HEK293T (cell line): ENCODE results near the gene LHX2.

ENCODE experiments used
- CTCF ChIA-PET: fragments of 350-600 bp; formaldehyde crosslinking; extraction: SDS; loops from one replicate; lab custom pipeline; 2021; ENCODE audit warnings: antibody characterized with exemption, inconsistent platforms; lab: Yijun Ruan, JAX
- POLR2A ChIA-PET: fragments of 350-600 bp; formaldehyde crosslinking; extraction: SDS; loops from one replicate; lab custom pipeline; 2020; ENCODE audit warnings: antibody characterized with exemption, inconsistent platforms; lab: Yijun Ruan, JAX
- DNase-seq: peaks from one replicate; pipeline ENCODE4 v3.0.0; 2012; ENCODE audit warnings: mixed read lengths; ENCODE audit errors: extremely low spot score
- ARNT ChIP-seq: fragments of 450-650 bp; IDR thresholded peaks from 2 replicates; pipeline ENCODE4 v1.6.1; 2017; ENCODE audit warnings: mild to moderate bottlenecking
- BHLHE40 ChIP-seq: fragments of 450-650 bp; IDR thresholded peaks from 2 replicates; pipeline ENCODE4 v1.6.1; 2016; ENCODE audit warnings: mild to moderate bottlenecking, moderate library complexity, borderline replicate concordance
- CTBP1 ChIP-seq: fragments of 450-650 bp; IDR thresholded peaks from 2 replicates; pipeline ENCODE4 v1.6.1; 2016; ENCODE audit warnings: borderline replicate concordance
- ELF4 ChIP-seq: fragments of 450-650 bp; IDR thresholded peaks from 2 replicates; pipeline ENCODE4 v1.6.1; 2017; ENCODE audit warnings: antibody characterized with exemption
- FOXA1 ChIP-seq: fragments of 450-650 bp; IDR thresholded peaks from 2 replicates; pipeline ENCODE4 v1.6.1; 2016; ENCODE audit warnings: mild to moderate bottlenecking
- FOXK2 ChIP-seq: fragments of 450-650 bp; IDR thresholded peaks from 2 replicates; pipeline ENCODE4 v1.6.1; 2016; ENCODE audit warnings: mild to moderate bottlenecking
- FOXM1 ChIP-seq: fragments of 450-650 bp; IDR thresholded peaks from 2 replicates; pipeline ENCODE4 v1.6.1; 2017; ENCODE audit warnings: mild to moderate bottlenecking, borderline replicate concordance
- HDGF ChIP-seq: fragments of 450-650 bp; IDR thresholded peaks from 2 replicates; pipeline ENCODE4 v1.6.1; 2017; ENCODE audit warnings: antibody characterized with exemption, borderline replicate concordance
- L3MBTL2 ChIP-seq: fragments of 450-650 bp; conservative IDR thresholded peaks from 2 replicates; pipeline ENCODE4 v1.6.1; 2016; ENCODE audit warnings: mild to moderate bottlenecking
- LEF1 ChIP-seq: fragments of 450-650 bp; IDR thresholded peaks from 2 replicates; pipeline ENCODE4 v1.6.1; 2017; ENCODE audit warnings: mild to moderate bottlenecking, borderline replicate concordance
- NFRKB ChIP-seq: fragments of 450-650 bp; IDR thresholded peaks from 2 replicates; pipeline ENCODE4 v1.6.1; 2016; ENCODE audit warnings: mild to moderate bottlenecking, moderate library complexity
- PKNOX1 ChIP-seq: fragments of 450-650 bp; IDR thresholded peaks from 2 replicates; pipeline ENCODE4 v1.6.1; 2016
- SP1 ChIP-seq: fragments of 450-650 bp; IDR thresholded peaks from 2 replicates; pipeline ENCODE4 v1.6.1; 2017
- SUZ12 ChIP-seq: fragments of 450-650 bp; IDR thresholded peaks from 2 replicates; pipeline ENCODE4 v1.6.1; 2016; ENCODE audit warnings: mild to moderate bottlenecking
- TARDBP ChIP-seq: fragments of 450-650 bp; IDR thresholded peaks from 2 replicates; pipeline ENCODE4 v1.6.1; 2016
- ZNF384 ChIP-seq: fragments of 450-650 bp; IDR thresholded peaks from 2 replicates; pipeline ENCODE4 v1.6.1; 2016

Gene LHX2

DNA sequence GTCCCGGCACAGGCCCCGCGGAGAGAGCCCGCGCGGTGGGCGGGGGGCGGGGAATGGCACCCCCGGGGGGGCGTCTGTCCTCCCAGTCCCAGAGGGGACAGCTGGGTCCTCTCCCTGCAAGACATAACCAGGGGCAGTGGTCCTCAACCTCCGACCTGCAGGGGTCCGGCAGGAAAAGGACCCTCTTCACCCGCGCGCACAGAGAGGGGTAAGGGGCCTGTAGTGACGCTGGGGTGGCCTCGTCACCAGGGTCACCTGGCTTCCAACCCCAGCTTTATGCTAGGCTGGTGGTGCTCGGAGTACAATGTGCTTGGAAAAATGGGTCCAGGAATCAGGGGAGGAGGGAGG is 34.2 kb downstream of the LHX2 start:
- POLR2A ChIA-PET: no interaction called here
- CTCF ChIA-PET: no interaction called here
- no peak for TF ChIP-seq CTBP1
- TF ChIP-seq NFRKB: no peak
- TF ChIP-seq PKNOX1: no peak
- TF ChIP-seq ARNT: no peak
- DNase-seq: no peak

- TF ChIP-seq SUZ12: no peak
- TF ChIP-seq FOXA1: no peak
- TF ChIP-seq L3MBTL2: no peak
- TF ChIP-seq NFRKB: no peak
- TF ChIP-seq HDGF: no peak
- TF ChIP-seq FOXK2: no peak
- CTCF ChIA-PET: no interaction called here
- no peak for DNase-seq
- POLR2A ChIA-PET: no interaction called here
Measured at GRCh38 chr9:124046189-124046588, 34.6 kb downstream of the LHX2 start.

DNA sequence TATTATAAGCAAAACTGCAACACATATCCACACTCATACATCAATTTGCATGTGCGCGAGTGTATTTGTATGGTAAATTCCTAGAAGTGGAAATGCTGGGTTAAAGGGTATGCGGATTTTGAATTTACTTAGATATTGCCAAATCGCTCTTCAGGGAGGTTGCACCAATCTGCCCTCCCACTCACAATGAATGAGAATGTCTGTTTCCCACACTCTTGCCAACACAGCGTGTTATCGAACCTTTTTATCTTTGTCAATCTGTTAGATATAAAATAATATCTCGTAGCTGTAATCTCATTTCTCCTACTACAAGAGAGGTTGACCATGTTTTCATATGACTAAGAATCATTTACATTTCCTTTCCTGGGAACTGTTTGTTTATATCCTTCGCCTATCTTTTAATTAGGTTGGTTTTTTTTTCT is 35.7 kb downstream of the LHX2 start:
- ChIA-PET CTCF (no interaction called here), POLR2A (no interaction called here)
- DNase-seq: no peak
- TF ChIP-seq HDGF (no peak), ELF4 (no peak), ARNT (no peak), LEF1 (no peak), ZNF384 (no peak), SP1 (no peak), BHLHE40 (no peak)

DNA sequence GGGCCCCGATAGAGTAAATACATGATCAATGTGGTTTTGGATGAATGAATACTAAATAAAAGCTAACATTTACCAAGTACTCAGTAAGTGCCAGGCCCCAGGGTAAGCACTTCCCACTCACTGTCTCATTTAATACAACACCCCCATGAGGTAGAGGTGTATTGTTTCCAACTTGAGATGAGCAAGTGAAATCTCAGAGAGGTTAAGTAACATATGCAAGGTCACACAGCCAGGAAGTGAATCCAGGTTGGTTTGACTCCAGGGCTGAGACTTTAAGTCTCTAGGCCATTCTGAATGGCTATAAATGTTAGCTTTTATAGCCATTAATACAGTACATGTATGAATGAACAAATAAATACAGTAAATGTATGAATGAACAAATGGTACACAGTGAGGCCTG is 39.4 kb downstream of the LHX2 start:
- TF ChIP-seq L3MBTL2: no peak
- POLR2A ChIA-PET: no interaction called here
- DNase-seq: no peak
- CTCF ChIA-PET: no interaction called here

- DNase-seq: no peak
- ChIA-PET POLR2A (no interaction called here), CTCF (interaction anchor here (0.5 to 1.0 kb wide), 2 partner anchors 11 to 358 kb away, joined by 4 read pairs; no protein-coding TSS in a partner anchor)
- no peak for TF ChIP-seq LEF1
- TF ChIP-seq SP1: no peak
- TF ChIP-seq FOXA1: no peak
- no peak for TF ChIP-seq NFRKB
- TF ChIP-seq HDGF: no peak
- no peak for TF ChIP-seq ARNT
- no peak for TF ChIP-seq TARDBP
- TF ChIP-seq SUZ12: no peak
- TF ChIP-seq PKNOX1: no peak
- no peak for TF ChIP-seq ZNF384
- TF ChIP-seq FOXM1: no peak
- TF ChIP-seq L3MBTL2: no peak
- no peak for TF ChIP-seq BHLHE40
- no peak for TF ChIP-seq ELF4
- no peak for TF ChIP-seq FOXK2
- no peak for TF ChIP-seq CTBP1
Measured at GRCh38 chr9:124052401-124052800, 40.8 kb downstream of the LHX2 start.

DNA sequence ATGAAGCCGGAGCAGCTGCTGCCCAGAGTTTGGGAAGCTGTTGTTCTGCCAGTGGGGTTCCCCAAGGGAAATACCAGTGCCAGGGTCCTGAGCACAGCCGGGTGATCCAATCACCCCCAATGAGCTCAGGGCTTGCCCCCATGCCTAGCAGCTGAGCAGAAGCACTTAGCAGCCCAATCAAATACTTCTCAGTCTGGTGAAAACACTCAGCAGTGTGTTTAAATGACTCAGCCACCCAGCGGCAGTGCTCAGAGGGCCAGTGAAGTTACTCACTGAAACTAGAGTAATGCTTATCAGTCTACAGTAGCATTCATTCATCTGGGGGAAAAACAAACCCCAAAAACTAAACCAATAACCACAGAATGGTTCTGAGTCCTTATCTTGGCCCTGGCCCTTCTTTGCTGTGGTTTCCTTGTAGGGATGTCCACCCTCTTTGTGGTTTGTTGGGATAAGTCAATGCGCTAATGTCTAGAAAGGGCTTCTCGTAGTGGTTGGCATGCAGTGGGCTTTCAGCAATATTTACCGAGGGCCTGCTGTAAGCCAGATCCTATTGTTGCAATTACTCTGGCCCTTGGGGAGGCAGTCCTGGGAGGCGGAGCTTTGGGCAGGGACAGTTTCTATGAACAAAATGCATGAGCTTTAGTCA is 43.1 kb downstream of the LHX2 start:
- ChIA-PET POLR2A (no interaction called here), CTCF (interaction anchor here (1.1 kb wide), 1 partner anchor 14 kb away, joined by 6 read pairs; no protein-coding TSS in a partner anchor)
- TF ChIP-seq ELF4 (no peak), CTBP1 (no peak), FOXM1 (no peak), PKNOX1 (no peak), LEF1 (no peak), FOXK2 (no peak)
- no peak for DNase-seq

DNA sequence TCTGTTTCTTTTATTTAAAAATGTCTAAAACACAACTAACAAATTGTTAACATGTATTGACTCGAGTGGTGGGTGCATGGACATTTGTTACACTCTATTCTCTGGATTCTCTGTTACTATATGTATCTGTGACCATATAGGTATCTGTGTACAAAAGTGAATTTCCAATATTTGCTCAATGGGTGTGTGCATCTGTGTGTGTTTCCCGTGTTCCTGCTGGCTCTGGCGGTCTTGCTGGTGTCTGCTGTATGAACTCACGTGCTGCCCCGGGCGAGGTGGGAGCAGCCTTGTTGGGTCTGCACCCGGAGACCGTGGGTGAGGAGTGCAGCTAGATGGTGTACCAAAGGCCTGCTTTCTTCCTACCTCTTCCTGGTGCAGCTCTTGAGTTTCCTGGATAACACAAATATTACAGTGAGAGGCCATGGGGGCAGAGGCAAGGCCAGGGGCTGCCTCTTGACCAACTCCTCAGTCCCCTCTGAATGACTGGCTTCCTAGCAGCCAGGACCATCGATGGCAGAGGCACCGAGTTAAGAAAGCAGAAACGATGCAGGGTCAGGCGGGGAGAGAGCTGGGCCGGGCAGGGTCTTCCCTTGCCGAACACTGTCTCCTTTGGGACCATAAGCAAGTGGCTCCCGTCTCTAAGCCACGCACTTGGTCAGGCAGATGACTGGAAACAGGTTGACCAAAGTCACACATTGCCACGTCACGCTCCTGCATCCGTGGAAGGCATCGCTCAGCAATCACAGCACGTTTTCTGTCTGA is 49.5 kb downstream of the LHX2 start:
- ChIA-PET CTCF (no interaction called here), POLR2A (no interaction called here)
- TF ChIP-seq HDGF: no peak
- TF ChIP-seq LEF1: no peak
- TF ChIP-seq ZNF384: no peak
- DNase-seq: no peak
